ENCODE data around the gene PSMD8.
"Not testable (repeated sequence)": the region's sequence is repeated elsewhere in the genome, so short reads cannot be mapped to it uniquely, and the experiment has no call there.

PSMD8 gene

GRCh38 chr19:38425222-38425809 lies 50.9 kb downstream of the PSMD8 start:
- Histone ChIP-seq H3K9me3 (ENCODE audit: low read length) (no peaks in the 10 kb centered on the region), H3K9ac (ENCODE audit: low read length) (no peak overlapping the region), H3K27ac (ENCODE audit: low read depth, low read length, poor library complexity, severe bottlenecking) (no peak overlapping the region), H3K9me2 (ENCODE audit: low read depth, low read length) (no peaks in the 10 kb centered on the region), H2AFZ (ENCODE audit: low read length) (no peak overlapping the region), H3K27me3 (ENCODE audit: insufficient read depth, low read length) (no peaks in the 10 kb centered on the region), H3F3A (ENCODE audit: insufficient read depth, low read length) (no peaks in the 10 kb centered on the region), H4K20me1 (ENCODE audit: insufficient read depth, low read length) (no peaks in the 10 kb centered on the region), H3K36me3 (ENCODE audit: insufficient read depth, low read length) (no peaks in the 10 kb centered on the region), H3K4me3 (ENCODE audit: low read depth, low read length, poor library complexity, severe bottlenecking) (no peak overlapping the region), H3K4me1 (ENCODE audit: insufficient read depth, low read length, severe bottlenecking) (peaks cover 27% of the 10 kb centered on the region), H3K79me2 (ENCODE audit: insufficient read depth, low read length) (no peaks in the 10 kb centered on the region), H3K4me2 (ENCODE audit: low read length) (no peak overlapping the region)
- TF ChIP-seq EZH2 (IDR thresholded peaks at IDR 0.05; ENCODE audit: borderline replicate concordance, low read length) (no peak), CTCF (IDR thresholded peaks at IDR 0.05; ENCODE audit: low read length) (no peak)

- no peak within 1 kb of the TSS for H3K4me2 ChIP-seq (ENCODE audit: low read length)
- H2AFZ ChIP-seq (ENCODE audit: low read length), result no peak within 1 kb of the TSS
Measured at GRCh38 chr19:38425810-38426466, 51.6 kb downstream of the PSMD8 start, which contains the start of gene RASGRP4. TSS of gene RASGRP4 (minus strand) at chr19:38426219. CDS start at chr19:38426091, 128 bp downstream.

GRCh38 chr19:38427035-38427677 lies 52.8 kb downstream of the PSMD8 start:
- H3K9ac ChIP-seq (ENCODE audit: low read length); H2AFZ ChIP-seq (ENCODE audit: low read length): not testable (repeated sequence)

More at GRCh38 chr19:38425810-38426466, 51.6 kb downstream of the PSMD8 start, which contains the start of gene RASGRP4:
- no peaks in the 10 kb centered on the region for H4K20me1 ChIP-seq (ENCODE audit: insufficient read depth, low read length)
- TF ChIP-seq CTCF (IDR thresholded peaks at IDR 0.05; ENCODE audit: low read length), result no peak
- no peak for TF ChIP-seq EZH2 (IDR thresholded peaks at IDR 0.05; ENCODE audit: borderline replicate concordance, low read length)
- no peaks in the 10 kb centered on the region for H3K27me3 ChIP-seq (ENCODE audit: insufficient read depth, low read length)
- H3K4me3 ChIP-seq (ENCODE audit: low read depth, low read length, poor library complexity, severe bottlenecking), result no peak within 1 kb of the TSS
- H3K27ac ChIP-seq (ENCODE audit: low read depth, low read length, poor library complexity, severe bottlenecking), result no peak within 1 kb of the TSS
- H3K79me2 ChIP-seq (ENCODE audit: insufficient read depth, low read length), result no peaks in the 10 kb centered on the region
- H3K9ac ChIP-seq (ENCODE audit: low read length), result no peak within 1 kb of the TSS
- H3K9me3 ChIP-seq (ENCODE audit: low read length), result no peaks in the 10 kb centered on the region
- no peaks in the 10 kb centered on the region for H3K9me2 ChIP-seq (ENCODE audit: low read depth, low read length)
- H3F3A ChIP-seq (ENCODE audit: insufficient read depth, low read length), result no peaks in the 10 kb centered on the region
- H3K4me1 ChIP-seq (ENCODE audit: insufficient read depth, low read length, severe bottlenecking), result peaks cover 27% of the 10 kb centered on the region
- H3K36me3 ChIP-seq (ENCODE audit: insufficient read depth, low read length), result no peaks in the 10 kb centered on the region

More at GRCh38 chr19:38427035-38427677, 52.8 kb downstream of the PSMD8 start:
- H3K79me2 ChIP-seq (ENCODE audit: insufficient read depth, low read length); H3K27me3 ChIP-seq (ENCODE audit: insufficient read depth, low read length); H3K36me3 ChIP-seq (ENCODE audit: insufficient read depth, low read length); H3K27ac ChIP-seq (ENCODE audit: low read depth, low read length, poor library complexity, severe bottlenecking); H4K20me1 ChIP-seq (ENCODE audit: insufficient read depth, low read length); H3K4me3 ChIP-seq (ENCODE audit: low read depth, low read length, poor library complexity, severe bottlenecking); H3F3A ChIP-seq (ENCODE audit: insufficient read depth, low read length); H3K9me2 ChIP-seq (ENCODE audit: low read depth, low read length); H3K9me3 ChIP-seq (ENCODE audit: low read length); H3K4me2 ChIP-seq (ENCODE audit: low read length): not testable (repeated sequence)
- H3K4me1 ChIP-seq (ENCODE audit: insufficient read depth, low read length, severe bottlenecking), result peaks cover 27% of the 10 kb centered on the region

Measured in OCI-LY1 (cell line).